ENCODE data around the gene IRAK1BP1. TPM values are rescaled to one million over a fixed set of nuclear protein-coding genes. Genes with fewer than 3 reads are reported as not detected.

The IRAK1BP1 gene
- total RNA-seq, 1 donor, result 6.9 TPM

- no peak for DNase-seq (ENCODE audit: insufficient read length, low spot score, missing footprints)
- Histone ChIP-seq H3K4me3 (ENCODE audit: insufficient read depth, low read length) (no peak overlapping the region), H3K4me2 (ENCODE audit: insufficient read depth, low read length) (no peak overlapping the region), H3K36me3 (ENCODE audit: insufficient read depth, low read length) (no peaks in the 10 kb centered on the region), H3K4me1 (ENCODE audit: insufficient read depth, low read length) (no peaks in the 10 kb centered on the region), H3K79me2 (ENCODE audit: insufficient read depth, low read length) (no peaks in the 10 kb centered on the region), H3K9me3 (ENCODE audit: low read depth, low read length) (no peaks in the 10 kb centered on the region), H4K20me1 (ENCODE audit: insufficient read depth, low read length) (no peaks in the 10 kb centered on the region), H3K27me3 (ENCODE audit: insufficient read depth, low read length) (no peaks in the 10 kb centered on the region), H2AFZ (ENCODE audit: low read length) (no peak overlapping the region), H3K27ac (ENCODE audit: low read depth, low read length) (no peak overlapping the region)
- no peak for TF ChIP-seq CTCF (IDR thresholded peaks at IDR 0.05; ENCODE audit: extremely low read depth, low read depth, low read length)
Observed at GRCh38 chr6:78831492-78831891, 35.9 kb upstream of the IRAK1BP1 start.

GRCh38 chr6:78832091-78832808 is 35.1 kb upstream of the IRAK1BP1 start:
- H3K4me1 ChIP-seq (ENCODE audit: insufficient read depth, low read length), result no peaks in the 10 kb centered on the region
- no peak overlapping the region for H3K4me3 ChIP-seq (ENCODE audit: insufficient read depth, low read length)
- H3K9me3 ChIP-seq (ENCODE audit: low read depth, low read length), result no peaks in the 10 kb centered on the region
- H3K27me3 ChIP-seq (ENCODE audit: insufficient read depth, low read length), result no peaks in the 10 kb centered on the region
- DNase-seq (ENCODE audit: insufficient read length, low spot score, missing footprints), result no peak
- no peak overlapping the region for H3K4me2 ChIP-seq (ENCODE audit: insufficient read depth, low read length)
- H2AFZ ChIP-seq (ENCODE audit: low read length), result no peak overlapping the region
- no peaks in the 10 kb centered on the region for H3K36me3 ChIP-seq (ENCODE audit: insufficient read depth, low read length)
- H4K20me1 ChIP-seq (ENCODE audit: insufficient read depth, low read length), result no peaks in the 10 kb centered on the region
- no peak for TF ChIP-seq CTCF (IDR thresholded peaks at IDR 0.05; ENCODE audit: extremely low read depth, low read depth, low read length)
- H3K79me2 ChIP-seq (ENCODE audit: insufficient read depth, low read length), result no peaks in the 10 kb centered on the region
- no peak overlapping the region for H3K27ac ChIP-seq (ENCODE audit: low read depth, low read length)

- H3K9me3 ChIP-seq (ENCODE audit: low read depth, low read length), result no peaks in the 10 kb centered on the region
Observed at GRCh38 chr6:78835817-78836216, 31.5 kb upstream of the IRAK1BP1 start.

More at GRCh38 chr6:78835817-78836216, 31.5 kb upstream of the IRAK1BP1 start:
- Histone ChIP-seq H4K20me1 (ENCODE audit: insufficient read depth, low read length) (no peaks in the 10 kb centered on the region), H3K27ac (ENCODE audit: low read depth, low read length) (no peak overlapping the region), H3K4me1 (ENCODE audit: insufficient read depth, low read length) (no peaks in the 10 kb centered on the region), H3K36me3 (ENCODE audit: insufficient read depth, low read length) (no peaks in the 10 kb centered on the region), H2AFZ (ENCODE audit: low read length) (no peak overlapping the region), H3K4me2 (ENCODE audit: insufficient read depth, low read length) (no peak overlapping the region), H3K27me3 (ENCODE audit: insufficient read depth, low read length) (no peaks in the 10 kb centered on the region), H3K79me2 (ENCODE audit: insufficient read depth, low read length) (no peaks in the 10 kb centered on the region), H3K4me3 (ENCODE audit: insufficient read depth, low read length) (no peak overlapping the region)
- peak; percentile 31 for TF ChIP-seq CTCF (IDR thresholded peaks at IDR 0.05; ENCODE audit: extremely low read depth, low read depth, low read length)
- no peak for DNase-seq (ENCODE audit: insufficient read length, low spot score, missing footprints)

Measured in osteoblast (primary cell).